ENCODE results near the gene CCDC187. TPM values are rescaled to one million over a fixed set of nuclear protein-coding genes. Genes with fewer than 3 reads are reported as not detected.

Gene CCDC187
- total RNA-seq, 1 donor: 0.10 TPM

DNA sequence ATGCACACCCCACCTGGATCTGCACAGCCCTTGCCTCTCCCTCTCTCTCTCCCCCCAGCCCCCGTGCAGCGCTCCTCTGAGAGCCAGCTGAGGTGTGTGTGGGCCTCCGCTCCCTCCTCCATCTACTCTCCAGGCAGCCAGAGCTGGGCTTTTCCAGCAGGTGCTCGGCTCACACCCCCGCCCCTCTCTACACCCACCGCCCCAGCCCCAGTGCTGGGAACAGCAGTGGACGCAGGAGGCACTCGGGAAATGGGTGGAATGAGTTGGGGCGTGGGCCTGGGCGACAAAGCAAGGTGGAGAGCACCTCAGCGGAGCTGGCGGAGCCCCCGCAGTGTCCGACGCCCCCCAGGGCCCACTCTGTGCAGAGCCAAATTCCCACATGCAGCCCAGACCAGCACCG is 85.6 kb downstream of the CCDC187 start:
- no peak overlapping the region for H3K4me3 ChIP-seq (ENCODE audit: low read length)
- no peaks in the 10 kb centered on the region for H3K9me3 ChIP-seq (ENCODE audit: low read depth, low read length)
- no peaks in the 10 kb centered on the region for H3K27me3 ChIP-seq (ENCODE audit: insufficient read depth, low read length)
- no peaks in the 10 kb centered on the region for H3K4me1 ChIP-seq (ENCODE audit: insufficient read depth, low read length)

DNA sequence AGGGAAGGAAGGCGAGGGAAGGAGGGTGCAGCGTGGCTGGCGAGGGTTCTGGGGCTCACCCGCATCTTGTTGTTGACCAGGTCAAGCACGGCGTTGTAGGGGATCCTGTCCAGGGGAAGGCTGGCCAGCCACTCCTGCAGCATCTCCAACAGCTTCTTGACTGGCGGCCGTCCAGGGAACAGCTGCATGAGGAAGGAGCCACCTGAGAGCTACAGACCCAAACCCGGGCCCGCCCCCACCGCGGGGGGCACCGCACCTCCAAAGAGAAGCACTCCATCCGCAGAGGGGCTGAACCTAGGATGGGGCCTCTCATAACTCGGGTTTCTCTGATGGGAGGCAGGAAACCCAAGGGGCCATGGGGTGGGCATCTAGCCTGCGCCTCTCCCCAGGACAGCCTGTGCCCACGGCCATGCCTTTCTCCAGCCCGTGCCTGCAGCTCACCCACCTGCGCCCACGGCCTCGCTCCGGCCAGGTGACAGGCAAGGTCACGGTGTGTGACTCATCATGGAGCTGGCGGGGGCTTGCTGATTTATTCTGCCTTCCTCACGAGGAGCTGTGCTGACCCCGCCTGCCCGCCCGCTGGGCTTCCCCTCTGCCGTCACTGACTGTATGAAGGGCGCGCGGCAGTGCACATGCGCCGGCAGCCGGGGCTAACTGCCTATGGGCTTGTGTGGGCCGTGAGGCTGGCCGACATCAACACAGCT is 87.2 kb downstream of the CCDC187 start:
- Histone ChIP-seq H3K27me3 (ENCODE audit: insufficient read depth, low read length) (no peaks in the 10 kb centered on the region), H3K4me1 (ENCODE audit: insufficient read depth, low read length) (no peaks in the 10 kb centered on the region), H3K9me3 (ENCODE audit: low read depth, low read length) (no peaks in the 10 kb centered on the region), H3K4me3 (ENCODE audit: low read length) (no peak overlapping the region)

DNA sequence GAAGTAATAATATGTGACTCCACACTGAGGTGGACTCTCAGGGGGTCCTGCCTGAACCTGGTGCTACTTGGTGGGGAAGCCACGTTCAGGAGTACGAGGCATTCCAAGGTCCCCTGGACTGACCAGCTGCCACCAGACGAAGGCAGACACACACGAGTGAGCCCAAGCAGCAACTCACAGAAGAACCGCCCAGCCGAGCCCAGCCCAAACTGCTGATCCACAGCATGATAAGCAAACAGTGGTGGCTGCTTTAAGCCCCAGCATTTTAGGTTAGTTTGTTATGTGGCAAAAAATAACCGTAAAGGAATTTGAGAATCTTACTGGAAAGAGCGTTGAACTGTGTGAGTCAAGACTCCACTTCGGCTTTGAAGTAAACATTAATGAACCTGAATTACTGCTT is 90.2 kb downstream of the CCDC187 start:
- H3K9me3 ChIP-seq (ENCODE audit: low read depth, low read length): no peaks in the 10 kb centered on the region

DNA sequence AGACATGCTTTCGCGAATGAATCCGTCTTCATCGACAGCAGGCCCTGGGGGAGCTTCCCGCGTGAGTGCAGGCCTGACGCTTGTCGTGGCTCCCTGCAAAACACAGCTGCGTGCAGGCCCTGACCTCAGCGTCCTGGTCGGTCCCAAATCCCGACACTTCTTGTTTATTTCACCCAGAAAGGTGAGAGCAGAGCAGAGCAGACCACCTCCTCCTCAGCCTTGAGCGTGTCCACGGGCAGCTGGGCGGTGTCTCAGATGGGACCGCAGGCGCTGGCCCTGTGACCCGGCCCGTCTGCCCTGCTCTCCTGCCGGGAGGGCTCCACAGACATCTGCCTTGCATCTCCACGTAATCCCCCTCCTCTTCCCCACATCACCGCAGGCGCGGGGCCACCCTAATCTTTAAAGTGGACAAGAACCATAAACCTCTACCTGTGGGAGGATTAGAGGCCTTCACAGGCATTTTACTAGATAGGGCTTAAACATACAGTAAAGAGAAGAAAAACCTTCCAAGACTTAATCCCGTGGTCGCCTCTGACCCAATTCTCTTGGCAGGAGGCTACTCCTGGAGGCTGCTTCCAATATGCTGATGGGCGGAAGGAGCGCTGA is 91.4 kb downstream of the CCDC187 start:
- H3K4me1 ChIP-seq (ENCODE audit: insufficient read depth, low read length): no peaks in the 10 kb centered on the region
- no peaks in the 10 kb centered on the region for H3K9me3 ChIP-seq (ENCODE audit: low read depth, low read length)
- H3K27me3 ChIP-seq (ENCODE audit: insufficient read depth, low read length): no peaks in the 10 kb centered on the region
- no peak overlapping the region for H3K4me3 ChIP-seq (ENCODE audit: low read length)

More for the DNA sequence above, 90.2 kb downstream of the CCDC187 start:
- Histone ChIP-seq H3K27me3 (ENCODE audit: insufficient read depth, low read length) (no peaks in the 10 kb centered on the region), H3K4me1 (ENCODE audit: insufficient read depth, low read length) (no peaks in the 10 kb centered on the region), H3K4me3 (ENCODE audit: low read length) (no peak overlapping the region)

DNA sequence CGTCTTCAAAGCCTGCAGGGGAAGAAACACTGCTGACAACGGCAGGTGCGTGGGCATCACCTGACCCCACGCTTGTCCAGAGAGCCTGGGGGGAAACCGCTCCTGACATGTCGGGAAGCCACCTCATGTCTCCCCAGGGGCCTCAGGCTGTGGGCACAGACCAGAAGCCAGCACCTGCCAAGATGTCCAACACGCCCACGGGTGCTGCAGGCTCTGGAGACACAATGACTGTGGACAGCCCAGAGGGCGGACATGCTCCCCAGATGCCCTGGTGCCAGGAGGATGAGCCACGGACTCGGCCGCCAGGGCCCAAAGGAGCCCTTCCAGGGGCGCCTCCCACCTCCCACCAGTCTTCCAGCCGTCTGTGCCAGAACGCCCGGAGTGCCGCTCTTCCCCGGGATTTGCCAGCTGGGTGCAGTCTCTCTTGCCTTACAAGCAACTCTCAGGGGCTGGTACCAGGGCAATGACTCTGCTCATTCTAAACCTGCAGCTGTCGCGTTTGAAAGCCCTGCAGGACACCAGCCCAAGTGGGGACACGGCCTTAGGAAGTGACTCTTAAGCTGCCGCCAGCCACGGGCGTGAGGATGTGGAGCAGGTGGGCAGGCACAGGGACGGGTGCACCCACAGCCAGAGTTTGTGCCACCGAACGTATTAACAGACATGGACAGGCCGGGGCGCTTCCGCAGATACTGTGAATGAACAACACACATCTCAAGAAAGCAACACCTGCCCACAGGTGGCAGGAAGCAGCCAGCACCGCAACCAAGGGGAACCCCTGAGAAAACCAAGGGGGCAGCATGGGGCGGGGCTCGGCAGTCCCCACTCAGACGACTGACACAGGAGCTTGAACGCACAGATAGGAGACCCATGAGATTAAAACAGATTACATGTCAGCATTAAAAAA is 92.2 kb downstream of the CCDC187 start:
- Histone ChIP-seq H3K4me3 (ENCODE audit: low read length) (no peak overlapping the region), H3K27me3 (ENCODE audit: insufficient read depth, low read length) (no peaks in the 10 kb centered on the region), H3K4me1 (ENCODE audit: insufficient read depth, low read length) (no peaks in the 10 kb centered on the region), H3K9me3 (ENCODE audit: low read depth, low read length) (no peaks in the 10 kb centered on the region)

GRCh38 chr9:136211006-136211405 is 92.9 kb downstream of the CCDC187 start:
- Histone ChIP-seq H3K4me3 (ENCODE audit: low read length) (no peak overlapping the region), H3K9me3 (ENCODE audit: low read depth, low read length) (no peaks in the 10 kb centered on the region), H3K4me1 (ENCODE audit: insufficient read depth, low read length) (no peaks in the 10 kb centered on the region)

GRCh38 chr9:136210276-136210675 is 93.6 kb downstream of the CCDC187 start:
- H3K4me3 ChIP-seq (ENCODE audit: low read length): no peak overlapping the region
- no peaks in the 10 kb centered on the region for H3K27me3 ChIP-seq (ENCODE audit: insufficient read depth, low read length)
- no peaks in the 10 kb centered on the region for H3K9me3 ChIP-seq (ENCODE audit: low read depth, low read length)
- H3K4me1 ChIP-seq (ENCODE audit: insufficient read depth, low read length): no peaks in the 10 kb centered on the region

More at GRCh38 chr9:136211006-136211405, 92.9 kb downstream of the CCDC187 start:
- H3K27me3 ChIP-seq (ENCODE audit: insufficient read depth, low read length): no peaks in the 10 kb centered on the region

- no peaks in the 10 kb centered on the region for H3K9me3 ChIP-seq (ENCODE audit: low read depth, low read length)
- H3K4me3 ChIP-seq (ENCODE audit: low read length): no peak overlapping the region
- no peaks in the 10 kb centered on the region for H3K27me3 ChIP-seq (ENCODE audit: insufficient read depth, low read length)
- no peaks in the 10 kb centered on the region for H3K4me1 ChIP-seq (ENCODE audit: insufficient read depth, low read length)
Measured at GRCh38 chr9:136209786-136210185, 94.1 kb downstream of the CCDC187 start.

GRCh38 chr9:136209232-136209631 is 94.7 kb downstream of the CCDC187 start:
- no peaks in the 10 kb centered on the region for H3K9me3 ChIP-seq (ENCODE audit: low read depth, low read length)
- no peaks in the 10 kb centered on the region for H3K27me3 ChIP-seq (ENCODE audit: insufficient read depth, low read length)
- H3K4me3 ChIP-seq (ENCODE audit: low read length): no peak overlapping the region
- H3K4me1 ChIP-seq (ENCODE audit: insufficient read depth, low read length): no peaks in the 10 kb centered on the region

DNA sequence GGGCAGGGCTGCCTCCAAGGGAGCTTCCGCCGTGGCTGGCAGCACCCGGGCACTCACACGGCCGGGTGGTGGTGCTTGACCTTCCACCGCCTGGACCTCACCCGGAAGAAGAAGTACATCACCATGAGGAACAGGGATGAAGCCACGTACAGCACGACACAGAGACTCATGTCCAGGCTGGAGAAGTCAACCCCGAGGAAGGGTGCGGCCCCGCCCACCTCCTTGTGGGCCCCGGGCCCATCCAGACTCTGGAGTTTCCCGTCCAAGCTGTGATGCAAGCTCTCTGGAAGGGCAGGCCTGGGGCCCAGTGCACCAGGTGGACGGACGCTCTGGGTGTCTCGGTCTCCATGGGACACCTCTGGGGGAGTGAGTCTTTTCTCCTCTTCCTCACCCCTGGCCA is 95.2 kb downstream of the CCDC187 start:
- no peaks in the 10 kb centered on the region for H3K4me1 ChIP-seq (ENCODE audit: insufficient read depth, low read length)
- H3K27me3 ChIP-seq (ENCODE audit: insufficient read depth, low read length): peaks cover 5% of the 10 kb centered on the region
- H3K4me3 ChIP-seq (ENCODE audit: low read length): no peak overlapping the region
- no peaks in the 10 kb centered on the region for H3K9me3 ChIP-seq (ENCODE audit: low read depth, low read length)

GRCh38 chr9:136207616-136208015 is 96.3 kb downstream of the CCDC187 start:
- Histone ChIP-seq H3K27me3 (ENCODE audit: insufficient read depth, low read length) (peaks cover 10% of the 10 kb centered on the region), H3K9me3 (ENCODE audit: low read depth, low read length) (no peaks in the 10 kb centered on the region), H3K4me1 (ENCODE audit: insufficient read depth, low read length) (no peaks in the 10 kb centered on the region), H3K4me3 (ENCODE audit: low read length) (no peak overlapping the region)

- Histone ChIP-seq H3K9me3 (ENCODE audit: low read depth, low read length) (no peaks in the 10 kb centered on the region), H3K4me3 (ENCODE audit: low read length) (no peak overlapping the region), H3K4me1 (ENCODE audit: insufficient read depth, low read length) (no peaks in the 10 kb centered on the region), H3K27me3 (ENCODE audit: insufficient read depth, low read length) (peaks cover 16% of the 10 kb centered on the region)
Measured at GRCh38 chr9:136206602-136207275, 97.2 kb downstream of the CCDC187 start.

- H3K4me3 ChIP-seq (ENCODE audit: low read length): no peak overlapping the region
- no peaks in the 10 kb centered on the region for H3K4me1 ChIP-seq (ENCODE audit: insufficient read depth, low read length)
- H3K27me3 ChIP-seq (ENCODE audit: insufficient read depth, low read length): peaks cover 26% of the 10 kb centered on the region
- no peaks in the 10 kb centered on the region for H3K9me3 ChIP-seq (ENCODE audit: low read depth, low read length)
Measured at GRCh38 chr9:136205707-136205992, 98.2 kb downstream of the CCDC187 start.

GRCh38 chr9:136204838-136205706 is 98.8 kb downstream of the CCDC187 start, which contains the start of gene LHX3:
Gene LHX3, minus strand, starts transcription at chr9:136205128. Its CDS starts 116 bp downstream, at chr9:136205012.
- Histone ChIP-seq H3K27me3 (ENCODE audit: insufficient read depth, low read length) (peaks cover 31% of the 10 kb centered on the region), H3K9me3 (ENCODE audit: low read depth, low read length) (no peaks in the 10 kb centered on the region), H3K4me1 (ENCODE audit: insufficient read depth, low read length) (no peaks in the 10 kb centered on the region), H3K4me3 (ENCODE audit: low read length) (no peak within 1 kb of the TSS)

All from mononuclear cell (primary cell).